HG02870 (cell line): Measurements from ENCODE around the gene GALNT16.
"Not testable (repeated sequence)": the region's sequence is repeated elsewhere in the genome, so short reads cannot be mapped to it uniquely, and the experiment has no call there.

Source experiments
- ATAC-seq: cut with Tn5 transposase; IDR thresholded peaks from one replicate; pipeline ENCODE4 v1.9.1; 2021; ENCODE audit warnings: mild to moderate bottlenecking, moderate library complexity; ENCODE audit not compliant: unreplicated experiment

Gene GALNT16

DNA sequence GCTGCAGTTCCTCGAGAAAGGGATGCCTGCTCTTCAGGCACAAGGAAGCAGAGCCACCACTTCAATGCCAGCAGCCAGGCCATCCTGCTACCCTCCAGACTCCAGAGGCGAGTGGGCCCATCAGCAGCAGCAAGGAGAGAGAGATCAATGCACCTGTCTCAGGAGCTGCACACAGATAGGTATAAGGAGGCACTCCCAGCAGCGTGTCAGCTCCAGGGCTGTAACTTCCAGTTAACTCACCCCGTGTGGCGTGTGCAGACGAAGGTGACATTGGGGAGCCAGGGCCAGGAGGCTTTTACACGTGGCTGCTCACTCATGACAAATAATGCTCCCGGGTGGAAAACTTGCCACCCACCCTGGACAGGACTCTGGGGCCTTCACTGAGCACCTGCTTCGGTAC is 24.2 kb downstream of the GALNT16 start:
- no peak for ATAC-seq

DNA sequence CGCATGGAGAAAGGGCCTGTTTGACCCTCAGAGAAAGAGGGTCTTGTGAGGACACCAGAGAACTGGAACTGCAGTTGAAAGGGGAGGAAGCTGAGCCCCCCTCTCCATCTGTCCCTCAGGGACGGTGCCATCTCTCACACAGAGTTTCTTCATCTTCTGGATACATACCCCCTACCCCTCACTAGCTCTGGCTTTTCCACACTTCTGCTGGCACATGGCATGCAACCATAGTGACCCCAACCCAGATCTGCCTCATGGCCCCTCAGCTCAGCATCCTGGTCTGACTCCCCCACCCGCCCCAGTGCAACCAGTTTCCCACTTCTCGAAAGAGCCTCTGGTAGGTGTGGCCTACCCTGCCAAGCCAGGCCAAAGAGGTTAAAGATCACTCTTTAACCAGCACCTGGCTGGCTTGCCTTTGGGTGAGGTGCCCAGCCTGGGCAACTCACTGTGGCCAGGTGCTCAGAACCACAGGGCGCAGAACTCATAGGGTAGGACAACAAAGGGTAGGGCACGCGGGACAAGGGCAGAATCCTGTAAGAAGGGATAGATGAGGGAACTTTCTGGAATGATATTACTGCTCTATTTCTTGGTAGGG is 25.8 kb downstream of the GALNT16 start:
- ATAC-seq: no peak

DNA sequence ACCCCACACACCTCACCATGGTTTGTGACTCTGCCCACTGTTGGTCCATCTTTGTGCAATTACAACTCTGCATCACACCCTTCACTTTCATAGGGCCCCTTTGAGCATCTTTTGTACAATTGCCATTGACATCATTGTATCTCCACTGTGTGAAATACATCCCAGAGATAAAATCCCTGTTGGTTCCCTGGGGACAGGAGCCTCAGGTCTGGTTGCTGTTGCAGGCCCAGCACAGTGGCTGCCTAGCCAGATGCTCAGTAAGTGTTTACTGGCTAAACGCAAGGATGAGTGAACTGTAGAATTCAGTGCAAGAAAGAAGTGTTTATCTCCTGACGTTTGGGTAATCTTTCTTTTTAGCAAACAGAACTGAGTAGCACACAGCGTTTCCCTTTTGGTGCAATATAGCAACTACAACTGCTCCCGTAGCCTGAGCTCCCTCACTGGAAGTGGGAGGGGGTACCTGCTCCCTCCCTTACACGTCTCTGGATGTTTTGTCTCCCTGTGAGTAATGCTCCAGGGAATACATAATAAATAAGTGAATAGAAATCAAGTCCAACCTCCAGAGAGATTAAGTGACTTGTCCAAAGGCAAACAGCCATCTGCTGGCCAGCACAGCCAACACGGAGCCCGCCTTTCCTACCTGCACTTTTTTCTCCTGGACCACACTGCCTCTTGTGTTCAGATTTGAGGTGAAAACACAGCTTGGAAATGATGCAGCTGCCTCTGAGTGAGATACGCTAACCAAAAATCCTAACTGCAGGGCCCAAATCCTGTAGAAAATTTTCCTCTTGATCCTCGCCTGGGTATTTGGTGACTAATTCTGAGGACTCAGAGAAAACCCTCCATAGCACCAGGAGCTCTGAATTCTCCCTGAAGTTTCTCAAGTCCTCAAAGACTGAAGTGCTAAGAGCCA is 27.4 kb downstream of the GALNT16 start:
- ATAC-seq: no peak

DNA sequence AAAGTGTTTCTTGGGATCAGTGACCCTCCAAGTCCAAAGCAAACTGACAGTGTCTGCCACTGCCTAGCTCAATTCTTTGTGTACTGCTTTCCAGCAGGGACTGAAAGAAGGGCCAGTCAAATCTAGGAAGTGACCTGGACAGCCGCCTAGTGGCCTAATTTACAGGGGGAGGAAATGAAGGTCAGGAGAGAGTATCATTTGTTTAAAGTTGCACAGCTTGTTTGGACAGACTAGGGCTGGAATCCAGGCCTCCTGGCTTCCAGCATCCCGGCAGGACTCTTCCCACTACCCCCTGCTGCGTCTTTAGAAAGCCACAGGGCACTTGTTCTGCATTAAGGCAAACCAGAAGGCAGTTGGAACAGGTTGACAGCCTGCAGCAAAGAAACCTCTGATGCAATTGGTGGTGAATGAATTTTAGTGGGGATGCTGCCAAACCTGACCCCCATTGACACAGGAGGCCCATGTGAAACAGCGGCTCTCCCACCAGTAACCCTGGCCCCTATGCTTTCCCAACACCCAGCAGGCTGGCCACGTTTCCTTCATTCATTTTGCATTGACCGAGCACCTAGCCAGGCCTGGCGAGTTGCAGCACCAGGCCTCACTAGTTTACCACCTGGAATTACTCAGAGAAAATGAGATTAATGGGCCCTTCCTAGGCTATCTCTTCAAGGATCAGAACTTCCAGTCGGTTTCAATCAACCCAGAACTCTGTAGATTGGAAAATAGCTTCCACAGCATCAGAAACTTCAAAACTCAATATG is 28.2 kb downstream of the GALNT16 start:
- no peak for ATAC-seq

DNA sequence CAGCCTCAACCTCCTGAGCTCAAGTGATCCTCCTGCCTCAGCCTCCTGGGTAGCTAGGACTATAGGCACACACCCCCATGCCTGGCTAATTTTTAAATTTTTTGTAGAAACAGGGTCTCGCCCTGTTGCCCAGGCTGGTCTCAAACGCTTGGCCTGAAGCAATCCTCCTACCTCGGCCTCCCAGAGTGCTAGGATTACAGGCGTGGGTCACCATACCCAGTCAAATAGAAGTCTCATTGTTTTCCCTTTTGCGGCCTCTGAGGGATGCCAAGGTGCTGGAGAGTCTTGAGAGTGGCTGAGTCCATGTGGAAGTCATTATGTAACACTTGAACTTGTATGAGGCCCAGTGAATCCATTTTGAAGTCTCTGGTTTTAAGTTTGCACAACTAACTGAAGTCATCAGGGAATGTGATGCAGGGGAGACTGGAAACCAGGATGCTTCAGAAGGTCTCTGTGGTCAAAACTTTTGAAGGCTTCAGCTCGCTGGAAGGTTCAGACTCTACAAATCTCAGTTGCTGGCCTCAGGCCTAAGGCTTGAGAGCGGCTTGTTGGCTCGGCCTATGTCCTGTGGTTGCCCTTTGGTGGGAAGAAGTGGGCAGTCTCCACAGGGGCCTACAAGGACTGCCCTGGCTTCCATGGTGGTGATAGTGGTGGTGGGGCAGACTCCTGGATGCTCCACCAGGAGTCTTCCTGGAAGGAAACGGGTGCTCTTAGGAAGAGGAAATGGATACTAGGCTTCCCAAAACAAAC is 29.2 kb downstream of the GALNT16 start:
- ATAC-seq: no peak

DNA sequence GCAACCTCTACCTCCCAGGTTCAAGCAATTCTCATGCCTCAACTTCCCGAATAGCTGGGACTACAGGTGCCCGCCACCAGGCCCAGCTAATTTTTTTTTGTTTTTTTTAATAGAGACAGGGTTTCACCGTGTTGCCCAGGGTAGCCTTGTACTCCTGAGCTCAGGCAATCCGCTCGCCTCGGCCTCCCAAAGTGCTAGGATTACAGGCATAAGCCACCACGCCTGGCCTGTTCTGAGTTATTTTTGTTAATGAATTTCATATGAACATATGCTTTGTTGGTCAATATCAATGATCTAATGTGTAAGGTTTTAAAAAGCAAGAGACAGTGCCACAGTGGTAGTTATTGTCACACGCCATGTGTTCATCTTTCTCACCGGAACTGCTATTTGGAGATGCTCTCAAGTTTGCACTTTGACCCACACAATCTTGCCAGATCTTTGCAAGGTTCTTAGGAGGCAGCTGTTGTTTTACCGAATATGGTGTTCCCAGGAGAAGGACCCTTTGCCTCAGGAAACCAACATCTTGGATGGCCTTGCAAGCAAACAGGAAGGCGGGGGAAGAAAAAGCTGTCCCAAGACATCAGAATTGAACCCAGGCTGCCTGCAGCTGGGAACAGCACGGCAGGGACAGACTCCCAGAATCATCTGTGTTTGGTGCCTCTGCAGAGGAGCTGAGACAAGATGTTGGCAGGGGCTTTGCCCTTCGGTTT is 30.0 kb downstream of the GALNT16 start:
- ATAC-seq: no peak

DNA sequence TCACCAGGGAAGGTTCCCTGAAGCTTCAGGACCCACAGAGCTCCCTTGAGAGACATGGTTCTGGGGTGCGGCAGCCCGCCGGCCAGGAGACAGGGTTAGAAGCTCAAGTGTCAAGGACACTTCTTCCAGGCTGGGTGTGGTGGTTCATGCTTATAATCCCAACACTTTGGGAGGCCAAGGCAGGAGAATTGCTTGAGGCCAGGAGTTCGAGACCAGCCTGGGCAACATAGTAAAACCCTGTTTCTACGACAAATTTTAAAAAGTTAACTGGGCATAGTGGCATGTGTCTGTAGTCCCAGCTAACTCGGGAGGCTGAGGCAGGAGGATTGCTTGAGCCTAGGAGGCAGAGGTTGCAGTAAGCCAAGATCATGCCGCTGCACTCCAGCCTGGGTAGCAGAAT is 30.9 kb downstream of the GALNT16 start:
- not testable (repeated sequence) for ATAC-seq

DNA sequence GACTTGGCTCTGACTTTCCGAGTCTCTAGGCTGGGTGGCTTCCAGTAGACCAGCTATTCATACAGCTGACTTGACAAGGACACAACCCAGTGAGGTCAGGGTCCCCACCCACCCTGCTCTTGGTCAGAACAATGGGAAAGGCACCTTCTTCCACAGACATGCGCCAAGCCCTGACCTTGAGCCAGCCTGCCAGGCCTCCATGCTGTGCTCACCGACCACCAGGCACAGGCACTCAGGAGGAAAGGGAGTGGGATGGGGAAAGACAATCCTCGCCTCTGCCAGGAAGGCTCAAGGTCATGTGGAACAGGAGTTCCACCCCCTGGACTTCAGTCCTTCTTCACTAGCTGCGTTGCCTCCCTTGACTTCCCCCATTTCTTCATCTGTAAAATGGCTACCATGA is 31.4 kb downstream of the GALNT16 start:
- no peak for ATAC-seq

DNA sequence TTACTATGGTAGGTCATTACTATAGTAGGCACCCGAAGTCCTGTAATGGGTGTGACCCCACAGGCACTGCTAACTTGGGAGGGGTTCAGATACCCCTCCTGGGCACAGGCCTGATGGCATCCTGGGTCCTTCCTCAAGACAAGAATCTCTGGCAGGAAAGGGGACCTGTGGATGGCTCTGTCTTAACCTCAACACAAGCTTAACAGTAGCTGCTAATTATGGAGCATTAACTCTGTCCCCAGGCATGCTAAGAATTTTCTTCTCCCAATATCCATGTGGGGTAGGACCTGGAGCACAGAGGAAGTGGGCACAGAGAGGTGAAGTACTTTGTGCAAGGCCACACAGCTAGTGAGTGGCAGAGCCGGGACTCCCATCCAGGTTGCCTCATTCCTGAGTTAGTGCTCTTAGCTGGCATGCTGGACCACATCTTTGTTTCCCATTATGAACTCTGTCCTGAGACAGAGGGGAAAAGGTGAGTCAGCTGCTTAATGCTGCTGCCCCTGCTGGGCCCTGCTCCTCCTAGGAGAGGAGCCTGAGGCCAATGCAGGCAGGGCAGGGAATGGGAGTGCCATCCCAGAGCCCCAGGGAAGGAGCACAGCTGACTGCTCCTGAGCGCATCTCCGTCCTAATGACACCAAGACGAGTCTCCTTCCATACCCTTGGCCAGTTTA is 32.1 kb downstream of the GALNT16 start:
- no peak for ATAC-seq

DNA sequence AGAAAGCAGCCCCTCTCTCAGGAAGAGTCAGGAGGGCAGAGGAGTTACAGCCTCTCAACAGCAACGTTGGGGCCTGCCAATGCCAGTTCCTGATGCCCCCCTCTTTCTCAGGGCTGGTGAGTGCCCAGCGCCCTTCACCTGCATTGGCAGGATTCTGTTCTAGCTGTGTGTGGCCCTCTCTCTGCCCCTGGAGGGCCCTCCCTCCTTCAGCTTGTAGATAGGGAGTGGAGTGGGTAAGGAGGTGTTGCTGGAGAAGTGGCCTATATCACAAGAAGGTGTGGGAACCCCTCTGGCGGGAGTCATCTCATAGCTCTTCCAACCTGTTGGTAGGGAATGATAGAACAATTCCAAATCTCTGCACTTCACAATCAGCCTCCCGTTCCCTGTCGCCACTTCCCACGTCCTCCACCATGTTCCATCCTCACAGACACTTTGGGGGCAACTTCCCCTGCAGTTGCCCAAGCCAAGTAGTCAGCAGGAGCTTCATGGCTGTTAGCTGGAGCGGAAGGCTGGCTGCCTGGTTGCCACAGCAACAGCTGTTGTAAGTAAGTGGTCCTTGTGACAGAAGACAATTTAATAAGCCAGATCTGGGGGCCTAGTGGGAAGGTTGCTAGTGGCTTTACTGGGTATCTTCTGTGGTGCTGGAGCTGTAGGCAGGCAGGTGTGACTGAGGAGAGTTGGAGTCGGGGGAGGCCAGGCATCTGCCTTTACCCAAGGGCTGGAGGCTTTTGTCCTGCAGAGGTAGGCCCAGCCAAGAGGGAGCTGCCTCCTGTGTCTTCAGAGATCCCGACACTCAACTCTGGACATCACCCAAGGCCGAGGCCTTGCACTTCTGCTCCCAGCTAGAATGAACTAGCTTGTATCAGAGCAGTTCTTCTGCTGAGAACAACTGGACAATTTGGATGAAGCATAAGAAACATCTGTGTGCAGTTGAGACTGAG is 38.4 kb downstream of the GALNT16 start:
- no peak for ATAC-seq

DNA sequence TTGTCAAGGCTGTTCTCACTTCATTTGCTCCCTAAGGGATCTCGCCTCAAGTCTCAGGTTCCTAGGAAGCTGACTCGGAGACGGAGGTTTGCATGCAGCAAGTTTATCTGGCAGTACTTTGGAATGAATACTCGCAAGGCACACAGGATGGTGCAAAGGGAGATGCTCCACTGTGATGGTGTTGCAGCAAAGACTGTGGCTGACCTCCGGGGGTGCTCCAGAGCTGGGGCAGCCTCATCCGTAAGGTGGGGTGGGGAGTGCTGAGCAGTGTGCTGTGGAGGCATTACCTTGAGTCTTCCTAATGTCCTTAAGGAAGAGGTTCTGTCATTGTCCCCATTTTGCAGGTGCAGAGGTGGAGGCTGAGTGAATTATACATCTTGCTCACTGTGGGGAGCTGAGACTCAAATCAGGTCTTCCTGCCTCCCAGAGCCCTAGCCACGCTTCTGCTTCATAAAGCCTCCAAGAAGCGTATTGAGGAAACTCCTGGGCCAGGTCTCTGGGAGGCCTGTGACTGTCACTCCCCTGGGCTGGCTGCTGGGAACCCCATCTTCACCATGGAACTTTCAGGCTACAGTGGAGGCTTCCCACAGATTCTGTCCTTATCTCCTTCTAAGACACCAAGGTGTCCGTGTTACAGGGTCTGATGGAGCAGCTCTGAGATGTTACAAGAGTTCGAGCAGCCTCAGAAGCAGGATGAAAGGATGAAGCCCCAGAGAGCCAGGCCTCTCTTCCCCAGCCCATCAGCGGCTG is 39.5 kb downstream of the GALNT16 start:
- ATAC-seq: no peak

DNA sequence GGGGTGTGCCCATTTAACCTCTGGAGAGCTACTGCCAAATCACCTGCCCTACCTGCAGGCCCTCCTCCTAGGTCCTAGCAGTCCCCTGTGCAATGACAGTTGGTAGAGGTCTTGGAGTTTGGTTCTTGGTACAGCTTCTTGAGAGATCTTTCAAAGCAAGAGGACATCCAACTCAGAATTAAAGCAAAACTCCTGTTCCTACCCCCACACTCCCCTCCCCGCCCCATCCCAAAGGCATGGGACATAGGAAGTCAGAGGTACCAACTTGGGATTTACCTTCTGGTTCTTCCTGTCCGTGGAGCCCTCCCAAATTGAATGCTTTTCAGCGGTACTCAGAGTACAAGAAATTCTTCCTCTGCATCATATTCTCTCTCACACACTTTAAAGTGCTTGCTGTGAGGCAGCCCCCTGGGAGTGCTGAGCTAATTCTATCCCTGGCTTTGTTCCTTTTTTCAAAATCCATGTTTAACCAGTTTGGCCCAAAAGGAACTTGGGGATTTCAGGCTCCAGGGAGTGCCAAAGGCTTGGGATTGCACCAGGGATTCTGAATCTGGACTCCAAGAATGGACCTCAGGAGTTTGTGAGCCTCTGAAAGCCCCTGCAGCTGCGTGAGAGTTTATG is 40.8 kb downstream of the GALNT16 start:
- no peak for ATAC-seq

DNA sequence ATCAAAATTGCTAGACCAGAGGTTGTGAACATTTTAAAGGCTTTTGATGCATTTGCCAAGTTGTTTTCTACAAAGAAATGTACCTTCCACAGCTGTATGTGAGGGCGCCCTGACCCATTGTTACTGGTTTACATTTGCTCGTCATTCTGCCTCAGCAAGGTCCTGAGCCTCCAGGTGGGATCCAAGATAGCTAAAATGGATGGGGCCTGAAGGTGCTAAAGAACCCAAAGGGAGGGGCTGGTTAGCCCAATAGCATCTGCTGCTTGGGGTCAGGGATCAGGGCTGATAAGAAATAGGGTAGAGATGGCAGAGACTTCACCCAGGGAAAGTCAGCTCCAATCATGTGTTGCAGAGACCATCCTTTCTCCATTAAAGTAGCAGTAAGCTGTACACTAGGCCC is 43.1 kb downstream of the GALNT16 start:
- no peak for ATAC-seq

DNA sequence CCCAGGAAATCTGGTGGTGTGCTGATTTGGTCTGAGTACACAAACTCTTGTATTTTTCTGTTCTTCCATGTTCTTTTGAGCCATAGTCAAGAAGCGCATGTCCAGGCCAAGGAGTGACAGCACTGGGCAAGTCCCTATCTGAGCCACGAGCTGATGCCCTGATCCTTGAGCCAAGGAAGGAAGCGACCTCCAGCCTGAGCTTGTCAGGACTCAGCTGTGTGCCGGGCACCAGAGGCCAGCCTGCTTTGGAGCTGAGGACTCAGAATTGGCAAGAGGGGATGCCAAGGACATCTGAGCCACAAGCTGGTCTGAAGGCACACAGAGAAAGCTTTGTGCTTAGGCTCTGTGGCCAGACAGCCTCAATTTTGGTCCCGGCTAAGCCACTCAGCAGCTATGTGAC is 52.6 kb downstream of the GALNT16 start:
- ATAC-seq: no peak

DNA sequence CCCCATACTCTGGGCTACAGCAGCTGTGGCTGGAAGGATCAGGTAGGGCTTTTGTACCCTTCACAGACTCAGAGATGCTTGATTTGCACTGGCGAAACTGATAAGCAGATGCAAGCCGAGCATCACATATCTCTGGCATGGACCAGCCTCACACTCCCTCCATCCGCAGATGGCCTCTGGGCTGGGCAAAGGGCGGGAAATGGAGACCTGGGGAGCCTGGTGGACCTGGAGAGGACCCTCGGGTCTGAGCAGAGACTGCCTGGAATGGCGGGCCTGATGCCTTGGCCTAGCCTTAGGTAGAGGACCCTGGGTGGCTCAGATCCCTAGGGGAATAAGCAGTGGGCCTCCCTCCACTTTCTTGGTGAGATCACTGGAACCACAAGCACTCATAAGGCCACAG is 53.2 kb downstream of the GALNT16 start:
- ATAC-seq: no peak

DNA sequence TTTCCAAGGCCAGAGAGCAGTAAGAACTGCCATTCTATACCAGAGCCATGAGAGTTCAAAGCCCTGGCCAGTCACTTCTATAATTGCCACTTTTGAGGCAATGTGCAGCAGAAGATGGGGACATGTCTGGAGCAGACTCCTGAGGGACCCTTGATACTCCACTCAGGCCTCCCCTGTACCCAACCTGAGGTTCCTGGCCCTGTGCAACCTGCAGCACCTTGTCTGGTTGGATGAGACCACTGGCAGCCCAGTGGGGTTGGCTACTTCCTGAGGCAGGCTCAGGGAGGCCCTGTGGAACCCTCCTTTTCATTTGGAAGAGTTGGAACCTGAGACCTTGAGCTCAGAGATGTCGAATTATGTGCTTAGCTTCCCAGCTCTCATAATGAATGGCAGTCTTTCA is 54.4 kb downstream of the GALNT16 start:
- ATAC-seq: no peak

DNA sequence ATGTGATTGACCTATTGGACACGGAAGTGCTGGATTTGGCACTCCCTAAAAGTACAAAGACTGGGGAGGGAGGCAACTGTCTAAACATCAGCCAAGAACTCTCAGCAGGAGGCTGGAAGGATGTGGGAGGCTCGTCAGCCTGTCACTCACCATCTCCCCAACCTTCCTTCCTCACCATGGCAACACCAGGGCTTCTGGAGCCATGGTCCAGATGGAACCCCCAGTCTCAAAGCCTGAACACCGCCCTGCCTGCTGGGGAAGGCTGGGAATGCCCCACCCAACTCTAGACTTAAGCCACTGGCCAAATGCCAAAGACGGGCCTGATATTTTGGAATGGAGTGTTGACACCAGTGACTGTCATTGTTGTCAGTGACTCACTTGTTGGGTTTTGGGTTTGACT is 55.3 kb downstream of the GALNT16 start:
- no peak for ATAC-seq
